SK-N-SH (cell line): Measurements from ENCODE around the gene RGPD4. TPM values are rescaled to one million over a fixed set of nuclear protein-coding genes. Genes with fewer than 3 reads are reported as not detected.

Source experiments
- CTCF ChIA-PET: fragments of 300-600, 350-600 bp; formaldehyde crosslinking; extraction: SDS; loops from one replicate; lab custom pipeline; 2021; lab: Yijun Ruan, JAX
- POLR2A ChIA-PET: fragments of 350-600 bp; sonication (Branson Sonifier 250); formaldehyde crosslinking; extraction: SDS; loops from one replicate; lab custom pipeline; 2020; ENCODE audit warnings: antibody characterized with exemption, inconsistent platforms; lab: Yijun Ruan, JAX
- DNase-seq: peaks from one replicate; pipeline ENCODE4 v3.0.0; 2012
- H2AFZ ChIP-seq: fragments of 200-600 bp; sonication (generic); 2 replicates; pipeline ENCODE4 v1.8.1; 2016; ENCODE audit warnings: antibody characterized with exemption, mild to moderate bottlenecking, low read depth
- H3F3A ChIP-seq: fragments of 200-600 bp; sonication (generic); replicated peaks from 2 replicates; pipeline ENCODE3; 2016; ENCODE audit warnings: antibody characterized with exemption, mild to moderate bottlenecking; ENCODE audit not compliant: insufficient read depth
- H3K27ac ChIP-seq, 2 experiments: fragments of 200-500 bp in 1 of 2; fragments of 200-600 bp in 1 of 2; sonication (Bioruptor generic) in 1 of 2; sonication (generic), shearing (Covaris generic) in 1 of 2; 2 replicates each; pipeline versions ENCODE4 v1.5.1 to v1.6.1; 2014 to 2016; ENCODE audit warnings: low read depth in 2 of 2, inconsistent platforms in 1 of 2, low read length in 1 of 2, mild to moderate bottlenecking in 1 of 2, mixed read lengths in 1 of 2
- H3K27me3 ChIP-seq: fragments of 200-600 bp; sonication (generic), shearing (Covaris generic); 2 replicates; pipeline ENCODE4 v1.6.1; 2016; ENCODE audit warnings: mixed run types; ENCODE audit not compliant: insufficient read depth
- H3K36me3 ChIP-seq, 2 experiments: fragments of 200-500 bp in 1 of 2; fragments of 200-600 bp in 1 of 2; sonication (Bioruptor generic) in 1 of 2; sonication (generic) in 1 of 2; replicated peaks in 1 of 2; 2 replicates each; pipeline versions ENCODE3 to v1.5.1; 2014 to 2016; ENCODE audit warnings: low read length in 1 of 2, mild to moderate bottlenecking in 1 of 2; ENCODE audit not compliant: insufficient read depth in 2 of 2, control insufficient read depth in 1 of 2
- H3K4me1 ChIP-seq, 2 experiments: fragments of 200-500 bp in 1 of 2; fragments of 200-600 bp in 1 of 2; sonication (Bioruptor generic) in 1 of 2; sonication (generic), shearing (Covaris generic) in 1 of 2; 2 replicates each; pipeline versions ENCODE4 v1.5.1 to v1.6.1; 2014 to 2016; ENCODE audit warnings: low read depth in 1 of 2, low read length in 1 of 2, mixed run types in 1 of 2; ENCODE audit not compliant: insufficient read depth in 2 of 2, control insufficient read depth in 1 of 2
- H3K4me2 ChIP-seq: fragments of 200-600 bp; sonication (generic), shearing (Covaris generic); 2 replicates; pipeline ENCODE4 v1.6.1; 2017; ENCODE audit warnings: mixed run types
- H3K4me3 ChIP-seq, 2 experiments: fragments of 200-500 bp in 1 of 2; fragments of 200-600 bp in 1 of 2; sonication (Bioruptor generic) in 1 of 2; sonication (generic), shearing (Covaris generic) in 1 of 2; 2 replicates each; pipeline versions ENCODE4 v1.5.1 to v1.8.1; 2014 to 2016; ENCODE audit warnings: low read depth in 2 of 2, inconsistent platforms in 1 of 2, low read length in 1 of 2, mild to moderate bottlenecking in 1 of 2, mixed read lengths in 1 of 2, moderate library complexity in 1 of 2
- H3K79me2 ChIP-seq: fragments of 200-600 bp; sonication (generic); 2 replicates; pipeline ENCODE4 v1.8.1; 2017; ENCODE audit warnings: mild to moderate bottlenecking; ENCODE audit not compliant: insufficient read depth
- H3K9ac ChIP-seq: fragments of 200-600 bp; sonication (generic); 2 replicates; pipeline ENCODE4 v1.6.1; 2017; ENCODE audit warnings: mixed run types
- H3K9me2 ChIP-seq: fragments of 200-600 bp; sonication (generic); 2 replicates; pipeline ENCODE4 v1.6.1; 2017; ENCODE audit warnings: mixed run types
- H3K9me3 ChIP-seq: fragments of 200-600 bp; sonication (generic); 2 replicates; pipeline ENCODE4 v1.6.1; 2017; ENCODE audit warnings: mixed run types, mild to moderate bottlenecking, moderate library complexity
- H4K20me1 ChIP-seq: fragments of 200-600 bp; sonication (generic); 2 replicates; pipeline ENCODE4 v1.6.1; 2017; ENCODE audit warnings: mild to moderate bottlenecking, mixed run types; ENCODE audit not compliant: insufficient read depth
- CTCF ChIP-seq: fragments of 200-600 bp; sonication (generic); IDR thresholded peaks from 2 replicates; pipeline ENCODE4 v1.6.1; 2017; ENCODE audit warnings: antibody characterized with exemption, mild to moderate bottlenecking, moderate library complexity
- EP300 ChIP-seq, 2 experiments: IDR thresholded peaks; 2 replicates each; pipeline versions ENCODE4 v1.4.0 to v1.6.1; 2012; ENCODE audit warnings: borderline replicate concordance in 1 of 2, low read depth in 1 of 2, low read length in 1 of 2
- EZH2phosphoT487 ChIP-seq: fragments of 200-600 bp; sonication (generic); IDR thresholded peaks from 2 replicates; pipeline ENCODE4 v1.6.1; 2017; ENCODE audit warnings: low read depth, mixed run types, mild to moderate bottlenecking, antibody characterized with exemption, moderate library complexity, borderline replicate concordance
- FOXJ3 ChIP-seq: sonication (generic); formaldehyde crosslinking; IDR thresholded peaks from 2 replicates; pipeline ENCODE4 v1.5.1; 2020; ENCODE audit warnings: mild to moderate bottlenecking, missing genetic modification reagents
- FOXM1 ChIP-seq: IDR thresholded peaks from 2 replicates; pipeline ENCODE4 v1.4.0; 2012; ENCODE audit warnings: low read depth, mild to moderate bottlenecking
- GABPA ChIP-seq: IDR thresholded peaks from 2 replicates; pipeline ENCODE4 v1.4.0; 2012; ENCODE audit warnings: low read depth, mild to moderate bottlenecking
- IRF3 ChIP-seq: fragments of 150-350 bp; IDR thresholded peaks from 2 replicates; pipeline ENCODE4 v1.6.1; 2016; ENCODE audit warnings: mild to moderate bottlenecking, low read depth, low read length
- MAX ChIP-seq: IDR thresholded peaks from 2 replicates; pipeline ENCODE4 v1.4.0; 2012; ENCODE audit warnings: low read depth
- MEF2A ChIP-seq: IDR thresholded peaks from 2 replicates; pipeline ENCODE4 v1.4.0; 2012; ENCODE audit warnings: low read depth, borderline replicate concordance
- NFIC ChIP-seq: IDR thresholded peaks from 2 replicates; pipeline ENCODE4 v1.4.0; 2012; ENCODE audit warnings: borderline replicate concordance
- RAD21 ChIP-seq: IDR thresholded peaks from 2 replicates; pipeline ENCODE4 v1.6.1; 2012; ENCODE audit warnings: mild to moderate bottlenecking, low read length
- RCOR1 ChIP-seq: fragments of 150-350 bp; IDR thresholded peaks from 2 replicates; pipeline ENCODE4 v1.6.1; 2017; ENCODE audit warnings: antibody characterized with exemption, low read length
- REST ChIP-seq: IDR thresholded peaks from 2 replicates; pipeline ENCODE4 v1.6.1; 2012; ENCODE audit warnings: mild to moderate bottlenecking, low read depth, low read length, moderate library complexity
- RFX5 ChIP-seq: IDR thresholded peaks from 2 replicates; pipeline ENCODE4 v1.6.1; 2012; ENCODE audit warnings: mild to moderate bottlenecking, improper control_type of control experiment, low read length
- RXRA ChIP-seq: IDR thresholded peaks from 2 replicates; pipeline ENCODE4 v1.4.0; 2012; ENCODE audit warnings: low read depth, mild to moderate bottlenecking, borderline replicate concordance
- TCF12 ChIP-seq: IDR thresholded peaks from 2 replicates; pipeline ENCODE4 v1.4.0; 2012
- USF1 ChIP-seq: IDR thresholded peaks from 2 replicates; pipeline ENCODE4 v1.4.0; 2012; ENCODE audit warnings: low read depth, borderline replicate concordance
- USF2 ChIP-seq: fragments of 150-350 bp; IDR thresholded peaks from 2 replicates; pipeline ENCODE4 v1.6.1; 2017; ENCODE audit warnings: antibody characterized with exemption, low read length, low read depth, borderline replicate concordance
- YY1 ChIP-seq: IDR thresholded peaks from 2 replicates; pipeline ENCODE4 v1.4.0; 2012; ENCODE audit warnings: low read depth, mild to moderate bottlenecking
- ZBTB33 ChIP-seq: IDR thresholded peaks from 2 replicates; pipeline ENCODE4 v1.4.0; 2012; ENCODE audit warnings: low read depth, borderline replicate concordance
- WGBS: methylation state at CpG from one replicate; pipeline ENCODE4 v1.1.6; 2017; ENCODE audit warnings: low lambda C conversion rate; 5-methylcytosine and 5-hydroxymethylcytosine counted together
- polyA plus RNA-seq, 3 experiments: library from polyadenylated mRNA; depleted of rRNA; stranded (reverse); fragments of >200 nt; gene quantifications; 2 replicates each; pipeline ENCODE4 v1.2.3, GENCODE V29; 2012

RGPD4 gene
- polyA plus RNA-seq, 1 of the 3 experiments (the other 2 are of a cell fraction): not detected

GRCh38 chr2:107790837-107791236 is 35.9 kb upstream of the RGPD4 start:
- no peaks in the 10 kb centered on the region for H3K27me3 ChIP-seq
- no peak overlapping the region for H3K4me2 ChIP-seq
- DNase-seq: no peak
- H3K36me3 ChIP-seq: no peaks in the 10 kb centered on the region
- no peaks in the 10 kb centered on the region for H3K79me2 ChIP-seq
- ChIA-PET CTCF (no interaction called here), POLR2A (no interaction called here)
- no peak overlapping the region for H3K4me3 ChIP-seq
- no peaks in the 10 kb centered on the region for H3K9me2 ChIP-seq
- no peaks in the 10 kb centered on the region for H4K20me1 ChIP-seq
- H3K9ac ChIP-seq: no peak overlapping the region
- no peak overlapping the region for H3K27ac ChIP-seq
- H3F3A ChIP-seq: no peaks in the 10 kb centered on the region
- 50% methylated on average over 1 of the region's 1 CpG for WGBS
- H3K9me3 ChIP-seq: no peaks in the 10 kb centered on the region; the same call in 1 of the 2 replicates
- H2AFZ ChIP-seq: no peak overlapping the region
- TF ChIP-seq REST (no peak), USF2 (no peak), RXRA (no peak), RFX5 (no peak), ZBTB33 (no peak), FOXM1 (no peak), IRF3 (no peak), RAD21 (no peak), YY1 (no peak), EZH2phosphoT487 (no peak), MAX (no peak), TCF12 (no peak), MEF2A (no peak), GABPA (no peak), RCOR1 (no peak), USF1 (no peak), EP300 (IDR thresholded peaks at IDR 0.05; ENCODE audit: borderline replicate concordance in 1 of 2, low read depth in 1 of 2, low read length in 1 of 2) (no peak), NFIC (no peak), FOXJ3 (CRISPR knock-in tag) (no peak), CTCF (no peak)
- H3K4me1 ChIP-seq: peaks cover 0 to 6% of the 10 kb centered on the region in 2 experiments; a peak in 1 of 4 replicates
